Cardiac muscle cell (in vitro differentiated cells and primary cell): ENCODE results near the gene GPN1. TPM values are rescaled to one million over a fixed set of nuclear protein-coding genes. Genes with fewer than 3 reads are reported as not detected.
"Not testable (repeated sequence)": the region's sequence is repeated elsewhere in the genome, so short reads cannot be mapped to it uniquely, and the experiment has no call there.

Experiments
- DNase-seq, 2 donors: peaks; one replicate each; pipeline versions ENCODE4 v3.0.0 to v3.0.0-alpha.2; 2010 to 2017; ENCODE audit warnings: low read depth in 1 of 2, low spot score in 1 of 2
- H3K27ac ChIP-seq: fragments of 200-600 bp; sonication (generic); 2 replicates; pipeline ENCODE4 v1.5.1; 2016
- H3K27me3 ChIP-seq: fragments of 200-600 bp; sonication (generic); 2 replicates; pipeline ENCODE4 v1.6.0; 2016; ENCODE audit warnings: control low read depth
- H3K36me3 ChIP-seq: fragments of 200-600 bp; sonication (generic); 2 replicates; pipeline ENCODE4 v1.5.1; 2016; ENCODE audit warnings: control low read depth
- H3K4me1 ChIP-seq: fragments of 200-600 bp; sonication (generic); 2 replicates; pipeline ENCODE4 v1.8.1; 2017; ENCODE audit warnings: low read depth, mild to moderate bottlenecking, mixed run types
- H3K4me3 ChIP-seq: fragments of 200-600 bp; sonication (generic); 2 replicates; pipeline ENCODE4 v1.5.1; 2016; ENCODE audit warnings: mild to moderate bottlenecking
- H3K9me3 ChIP-seq: fragments of 200-600 bp; sonication (generic); 2 replicates; pipeline ENCODE4 v1.5.1; 2017; ENCODE audit warnings: low read depth, mild to moderate bottlenecking, control low read depth
- polyA plus RNA-seq: library from polyadenylated mRNA; unstranded; fragments of >200 nt; fragmentation: Nextera tagmentation; extraction: Ambion mirVana; gene quantifications from 2 replicates; pipeline ENCODE4 v1.2.1, GENCODE V29; 2016
- total RNA-seq: library from RNA; depleted of rRNA; stranded (reverse); fragments of >200 nt; gene quantifications from 2 replicates; pipeline ENCODE4 v1.2.3, GENCODE V29; 2016
- TF ChIP-seq, protein P1 (sequence below): IDR thresholded peaks from 2 replicates; pipeline ENCODE4 v1.5.1; 2012; ENCODE audit warnings: low read depth, mild to moderate bottlenecking, low read length

GPN1 gene
- total and polyA plus RNA-seq, 2 experiments from 2014 or later: 24.1 to 52.5 TPM

DNA sequence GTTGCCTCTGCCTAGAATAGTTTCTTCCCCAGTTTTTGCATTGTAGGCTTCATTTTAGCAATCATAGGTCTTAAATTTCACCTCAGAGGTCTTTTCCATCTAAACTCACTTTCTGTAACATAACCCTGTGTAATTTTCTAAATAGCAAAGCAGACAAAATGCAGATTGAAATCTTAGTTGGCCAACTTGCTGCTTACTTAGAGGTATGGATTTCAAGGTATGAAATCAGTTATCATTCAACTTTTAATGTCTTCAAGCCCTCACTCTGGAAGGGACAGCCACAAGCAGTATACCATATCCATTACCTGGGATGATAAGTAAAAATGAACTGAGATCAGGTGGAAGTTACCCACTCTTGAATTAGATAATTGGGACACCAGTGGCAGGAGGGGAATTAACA, 3.9 kb upstream of the GPN1 start:
- H3K9me3 ChIP-seq: no peaks in the 10 kb centered on the region
- DNase-seq: no peak
- H3K4me3 ChIP-seq: no peak overlapping the region
- TF ChIP-seq, protein P1, sequence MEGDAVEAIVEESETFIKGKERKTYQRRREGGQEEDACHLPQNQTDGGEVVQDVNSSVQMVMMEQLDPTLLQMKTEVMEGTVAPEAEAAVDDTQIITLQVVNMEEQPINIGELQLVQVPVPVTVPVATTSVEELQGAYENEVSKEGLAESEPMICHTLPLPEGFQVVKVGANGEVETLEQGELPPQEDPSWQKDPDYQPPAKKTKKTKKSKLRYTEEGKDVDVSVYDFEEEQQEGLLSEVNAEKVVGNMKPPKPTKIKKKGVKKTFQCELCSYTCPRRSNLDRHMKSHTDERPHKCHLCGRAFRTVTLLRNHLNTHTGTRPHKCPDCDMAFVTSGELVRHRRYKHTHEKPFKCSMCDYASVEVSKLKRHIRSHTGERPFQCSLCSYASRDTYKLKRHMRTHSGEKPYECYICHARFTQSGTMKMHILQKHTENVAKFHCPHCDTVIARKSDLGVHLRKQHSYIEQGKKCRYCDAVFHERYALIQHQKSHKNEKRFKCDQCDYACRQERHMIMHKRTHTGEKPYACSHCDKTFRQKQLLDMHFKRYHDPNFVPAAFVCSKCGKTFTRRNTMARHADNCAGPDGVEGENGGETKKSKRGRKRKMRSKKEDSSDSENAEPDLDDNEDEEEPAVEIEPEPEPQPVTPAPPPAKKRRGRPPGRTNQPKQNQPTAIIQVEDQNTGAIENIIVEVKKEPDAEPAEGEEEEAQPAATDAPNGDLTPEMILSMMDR: no peak
- H3K27ac ChIP-seq: no peak overlapping the region
- no peaks in the 10 kb centered on the region for H3K4me1 ChIP-seq
- H3K36me3 ChIP-seq: peaks cover 8% of the 10 kb centered on the region
- no peaks in the 10 kb centered on the region for H3K27me3 ChIP-seq

DNA sequence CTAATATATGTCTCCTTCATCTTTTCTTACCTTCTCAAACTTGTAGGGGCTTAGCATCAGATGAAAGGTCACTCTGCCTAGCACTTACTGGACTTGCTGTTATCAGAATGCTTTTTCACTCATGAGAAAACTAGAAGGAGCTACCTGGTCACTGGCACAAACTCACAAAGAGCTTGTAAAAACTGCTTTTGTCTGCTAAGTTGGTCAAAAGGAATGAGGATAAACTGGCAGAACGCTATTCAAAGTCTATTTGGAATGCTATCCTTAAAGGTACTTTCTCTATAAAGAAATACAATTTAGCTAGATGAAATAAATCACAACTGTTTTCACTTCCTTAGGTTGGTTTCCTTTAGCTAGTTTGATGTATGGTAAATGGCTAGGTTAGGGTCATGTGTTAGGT, 2.5 kb upstream of the GPN1 start:
- not testable (repeated sequence) for H3K9me3 ChIP-seq, H3K36me3 ChIP-seq, DNase-seq, H3K27me3 ChIP-seq, H3K4me1 ChIP-seq, H3K4me3 ChIP-seq, H3K27ac ChIP-seq

- not testable (repeated sequence) for H3K9me3 ChIP-seq, DNase-seq, H3K27ac ChIP-seq, H3K4me3 ChIP-seq, H3K27me3 ChIP-seq, H3K4me1 ChIP-seq
- H3K36me3 ChIP-seq: peaks cover 15% of the 10 kb centered on the region
Observed at GRCh38 chr2:27626921-27627320, 1.9 kb upstream of the GPN1 start.

GRCh38 chr2:27627963-27628766, 685 bp upstream of the GPN1 start:
- H3K4me1 ChIP-seq: no peaks in the 10 kb centered on the region
- peaks cover 25% of the 10 kb centered on the region for H3K36me3 ChIP-seq
- H3K27ac ChIP-seq: no peak overlapping the region
- H3K9me3 ChIP-seq: no peaks in the 10 kb centered on the region
- H3K4me3 ChIP-seq: peak overlapping the region; percentile 71
- DNase-seq: peak; percentile 42 to 75
- H3K27me3 ChIP-seq: no peaks in the 10 kb centered on the region
- TF ChIP-seq, protein P1: no peak

- not testable (repeated sequence) for H3K9me3 ChIP-seq, H3K27me3 ChIP-seq, H3K27ac ChIP-seq, DNase-seq, H3K4me3 ChIP-seq, H3K4me1 ChIP-seq
- peaks cover 35% of the 10 kb centered on the region for H3K36me3 ChIP-seq
Observed at GRCh38 chr2:27630257-27630656, 1.4 kb downstream of the GPN1 start.

DNA sequence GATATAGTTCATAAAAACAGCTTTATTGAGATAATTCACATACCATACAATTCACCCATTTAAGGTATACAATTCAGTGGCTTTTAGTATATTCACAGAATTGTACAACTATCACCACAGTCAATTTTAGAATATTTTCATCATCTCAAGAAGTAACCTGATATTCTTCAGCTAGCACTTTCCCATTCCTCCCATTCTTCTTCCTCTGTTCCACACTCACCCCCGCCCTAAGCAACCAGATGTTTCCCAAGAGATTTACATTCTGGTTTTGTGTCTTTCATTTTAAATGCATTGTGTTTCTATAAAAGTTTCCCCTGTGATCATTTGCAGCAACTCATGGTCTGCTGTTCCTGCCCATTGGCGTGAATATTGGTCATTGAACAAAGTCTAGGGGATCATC, 5.4 kb downstream of the GPN1 start:
- peaks cover 60% of the 10 kb centered on the region for H3K36me3 ChIP-seq
- no peak for DNase-seq
- H3K4me1 ChIP-seq: no peaks in the 10 kb centered on the region

DNA sequence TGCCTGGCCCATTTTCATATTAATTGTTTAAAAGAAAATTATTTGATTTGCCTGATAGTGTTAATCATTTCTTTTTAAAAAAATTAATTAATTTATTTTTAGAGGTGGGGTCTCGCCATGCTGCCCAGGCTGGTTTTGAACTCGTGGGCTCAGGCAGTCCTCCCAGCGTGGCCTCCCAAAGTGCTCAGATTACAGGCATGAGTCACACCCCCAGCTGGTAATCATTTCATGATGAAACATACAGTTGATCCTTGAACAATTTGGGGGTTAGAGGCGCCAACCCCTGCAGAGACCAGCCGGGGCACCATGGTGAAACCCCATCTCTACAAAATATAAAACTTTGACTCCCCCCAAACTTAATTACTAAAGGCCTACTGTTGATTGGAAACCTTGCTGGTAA, 7.9 kb downstream of the GPN1 start:
- Histone ChIP-seq H3K36me3 (peaks cover 65% of the 10 kb centered on the region), H3K27me3 (no peaks in the 10 kb centered on the region), H3K9me3 (no peaks in the 10 kb centered on the region), H3K27ac (no peak overlapping the region), H3K4me3 (no peak overlapping the region), H3K4me1 (no peaks in the 10 kb centered on the region)
- TF ChIP-seq, protein P1: no peak
- no peak for DNase-seq

More for the DNA sequence above, 5.4 kb downstream of the GPN1 start:
- Histone ChIP-seq H3K9me3 (no peaks in the 10 kb centered on the region), H3K27me3 (no peaks in the 10 kb centered on the region), H3K4me3 (no peak overlapping the region), H3K27ac (no peak overlapping the region)
- TF ChIP-seq, protein P1: no peak
